Stimulated activated CD8-positive, alpha-beta memory T cell treated with anti-CD3 and anti-CD28 coated beads, Interleukin-12 subunit alpha, Interleukin-12 subunit beta, amount 100 ng/mL, for 1 hour (primary cell): ENCODE data around the gene POP5.
"Not testable (repeated sequence)": the region's sequence is repeated elsewhere in the genome, so short reads cannot be mapped to it uniquely, and the experiment has no call there.

Source experiments
- DNase-seq: peaks from one replicate; pipeline ENCODE4 v3.0.0-alpha.2; 2020; ENCODE audit warnings: low read depth

POP5 gene

GRCh38 chr12:120580787-120581723 is at the start of gene POP5:
TSS of gene POP5 (minus strand) at chr12:120581402. CDS start at chr12:120581362, 40 bp downstream.
- DNase-seq: peak; percentile 91

- no peak for DNase-seq
Measured at GRCh38 chr12:120630104-120630892, 49.1 kb upstream of the POP5 start.

GRCh38 chr12:120628919-120629318 is 47.7 kb upstream of the POP5 start:
- DNase-seq: no peak

- DNase-seq: no peak
Measured at GRCh38 chr12:120625557-120626419, 44.6 kb upstream of the POP5 start.

GRCh38 chr12:120620624-120621023 is 39.4 kb upstream of the POP5 start:
- DNase-seq: no peak

- DNase-seq: no peak
Measured at GRCh38 chr12:120618954-120619615, 37.9 kb upstream of the POP5 start.

GRCh38 chr12:120617767-120618166 is 36.6 kb upstream of the POP5 start:
- not testable (repeated sequence) for DNase-seq

- not testable (repeated sequence) for DNase-seq
Measured at GRCh38 chr12:120617193-120617592, 36.0 kb upstream of the POP5 start.

GRCh38 chr12:120614848-120615247 is 33.6 kb upstream of the POP5 start:
- DNase-seq: no peak

GRCh38 chr12:120611534-120611933 is 30.3 kb upstream of the POP5 start:
- DNase-seq: not testable (repeated sequence)

- DNase-seq: no peak
Measured at GRCh38 chr12:120610560-120610959, 29.4 kb upstream of the POP5 start.

- DNase-seq: not testable (repeated sequence)
Measured at GRCh38 chr12:120602416-120602815, 21.2 kb upstream of the POP5 start.

- DNase-seq: no peak
Measured at GRCh38 chr12:120599672-120600552, 18.7 kb upstream of the POP5 start.

GRCh38 chr12:120598674-120599463 is 17.7 kb upstream of the POP5 start:
- no peak for DNase-seq

GRCh38 chr12:120597861-120598260 is 16.7 kb upstream of the POP5 start:
- no peak for DNase-seq

GRCh38 chr12:120596901-120597300 is 15.7 kb upstream of the POP5 start:
- DNase-seq: no peak

- no peak for DNase-seq
Measured at GRCh38 chr12:120592121-120593049, 11.2 kb upstream of the POP5 start.

- no peak for DNase-seq
Measured at GRCh38 chr12:120590741-120591407, 9.7 kb upstream of the POP5 start.
